Caco-2 (cell line): ENCODE measurements around the gene PDK4. TPM values are rescaled to one million over a fixed set of nuclear protein-coding genes. Genes with fewer than 3 reads are reported as not detected.
A peak's percentile ranks its signal among the peaks of the same experiment; 100 is the strongest.

Source experiments
- BruUV-seq: library from RNA; stranded (reverse); fragments of 400-500 nt; replicated peaks from 2 replicates; lab custom pipeline; 2021; lab: Mats Ljungman, UMichigan
- CTCF ChIA-PET: fragments of 300-600 bp; sonication (Branson Sonifier 250); formaldehyde crosslinking; loops from one replicate; lab custom pipeline; 2022; ENCODE audit warnings: antibody characterized with exemption; lab: Charles Lee
- POLR2A ChIA-PET: fragments of 300-600 bp; sonication (Branson Sonifier 250); formaldehyde crosslinking; loops from one replicate; lab custom pipeline; 2022; ENCODE audit warnings: antibody characterized with exemption; lab: Charles Lee
- DNase-seq, 2 experiments: peaks; one replicate each; pipeline versions ENCODE4 v3.0.0 to v3.0.0-alpha.2; 2020 to 2022
- H3K27me3 ChIP-seq: replicated peaks from 2 replicates; pipeline ENCODE4 v1.6.0; 2011; ENCODE audit warnings: low read length; ENCODE audit not compliant: control insufficient read depth, insufficient read depth
- H3K36me3 ChIP-seq: 2 replicates; pipeline ENCODE4 v1.5.1; 2011; ENCODE audit warnings: low read length; ENCODE audit not compliant: control insufficient read depth, insufficient read depth
- H3K4me1 ChIP-seq: fragments of 250-450 bp; sonication (Bioruptor Pico); 2 replicates; pipeline ENCODE4 v1.5.1; 2020; ENCODE audit warnings: mild to moderate bottlenecking
- H3K4me3 ChIP-seq: 2 replicates; pipeline ENCODE4 v1.5.1; 2011; ENCODE audit warnings: low read depth, mild to moderate bottlenecking, control low read depth, low read length
- H3K9me3 ChIP-seq: fragments of 250-450 bp; sonication (Bioruptor Pico); 2 replicates; pipeline ENCODE4 v1.5.1; 2020; ENCODE audit warnings: mild to moderate bottlenecking, moderate library complexity
- H3K27ac Mint-ChIP-seq: one replicate; pipeline ENCODE4 v1.8.0; 2022; ENCODE audit warnings: mixed read lengths; ENCODE audit not compliant: unreplicated experiment
- H3K27me3 Mint-ChIP-seq: one replicate; pipeline ENCODE4 v1.8.0; 2022; ENCODE audit warnings: mixed read lengths; ENCODE audit not compliant: insufficient read depth, unreplicated experiment
- H3K36me3 Mint-ChIP-seq: one replicate; pipeline ENCODE4 v1.8.0; 2022; ENCODE audit warnings: mild to moderate bottlenecking, mixed read lengths; ENCODE audit not compliant: insufficient read depth, unreplicated experiment
- H3K4me1 Mint-ChIP-seq: one replicate; pipeline ENCODE4 v1.8.0; 2022; ENCODE audit warnings: low read depth, mixed read lengths; ENCODE audit not compliant: unreplicated experiment
- H3K4me3 Mint-ChIP-seq: one replicate; pipeline ENCODE4 v1.8.0; 2022; ENCODE audit warnings: mild to moderate bottlenecking, moderate library complexity, mixed read lengths; ENCODE audit not compliant: unreplicated experiment
- H3K9me3 Mint-ChIP-seq: one replicate; pipeline ENCODE4 v1.8.0; 2022; ENCODE audit warnings: mixed read lengths; ENCODE audit not compliant: unreplicated experiment
- intact Hi-C: fragments of 100-400 bp; cut with micrococcal nuclease; formaldehyde crosslinking; loops from one replicate; pipeline ENCODE4 v1.10.0; 2022; ENCODE audit not compliant: unreplicated experiment
- total RNA-seq: library from RNA; stranded (reverse); gene quantifications from 2 replicates; pipeline ENCODE4 v1.2.3, GENCODE V29; 2022
- TF ChIP-seq, protein P1 (sequence below), 2 experiments: fragments of 200-600 bp in 1 of 2; IDR thresholded peaks; 1 replicate in 1 of 2; 2 replicates in 1 of 2; pipeline versions ENCODE4 v1.5.1 to v1.8.0; 2011 to 2022; ENCODE audit warnings: antibody characterized with exemption in 1 of 2, control low read depth in 1 of 2, inconsistent platforms in 1 of 2, low read depth in 1 of 2, low read length in 1 of 2, mild to moderate bottlenecking in 1 of 2, moderate library complexity in 1 of 2; ENCODE audit not compliant: insufficient read depth in 1 of 2, severe bottlenecking in 1 of 2, unreplicated experiment in 1 of 2

The PDK4 gene
- total RNA-seq, 1 experiment from 2014 or later = 0.20 TPM

GRCh38 chr7:95545673-95546072 is 50.6 kb downstream of the PDK4 start:
- TF ChIP-seq, protein P1, sequence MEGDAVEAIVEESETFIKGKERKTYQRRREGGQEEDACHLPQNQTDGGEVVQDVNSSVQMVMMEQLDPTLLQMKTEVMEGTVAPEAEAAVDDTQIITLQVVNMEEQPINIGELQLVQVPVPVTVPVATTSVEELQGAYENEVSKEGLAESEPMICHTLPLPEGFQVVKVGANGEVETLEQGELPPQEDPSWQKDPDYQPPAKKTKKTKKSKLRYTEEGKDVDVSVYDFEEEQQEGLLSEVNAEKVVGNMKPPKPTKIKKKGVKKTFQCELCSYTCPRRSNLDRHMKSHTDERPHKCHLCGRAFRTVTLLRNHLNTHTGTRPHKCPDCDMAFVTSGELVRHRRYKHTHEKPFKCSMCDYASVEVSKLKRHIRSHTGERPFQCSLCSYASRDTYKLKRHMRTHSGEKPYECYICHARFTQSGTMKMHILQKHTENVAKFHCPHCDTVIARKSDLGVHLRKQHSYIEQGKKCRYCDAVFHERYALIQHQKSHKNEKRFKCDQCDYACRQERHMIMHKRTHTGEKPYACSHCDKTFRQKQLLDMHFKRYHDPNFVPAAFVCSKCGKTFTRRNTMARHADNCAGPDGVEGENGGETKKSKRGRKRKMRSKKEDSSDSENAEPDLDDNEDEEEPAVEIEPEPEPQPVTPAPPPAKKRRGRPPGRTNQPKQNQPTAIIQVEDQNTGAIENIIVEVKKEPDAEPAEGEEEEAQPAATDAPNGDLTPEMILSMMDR (IDR thresholded peaks at IDR 0.05; ENCODE audit: insufficient read depth in 1 of 2, low read depth in 1 of 2, low read length in 1 of 2, severe bottlenecking in 1 of 2, unreplicated experiment in 1 of 2) = no peak
- POLR2A ChIA-PET = no interaction called here
- CTCF ChIA-PET = interaction anchor here (0.5 to 2.8 kb wide), 8 partner anchors 17 to 145 kb away, joined by 3 to 62 read pairs (median 8); no protein-coding TSS in a partner anchor
- intact Hi-C loops = loop anchor here (1.0 kb wide), 1 partner anchor 141 kb away; no protein-coding TSS in a partner anchor
- no TSS peak for BruUV-seq
- Mint-ChIP-seq H3K36me3 (no peaks in the 10 kb centered on the region), H3K4me3 (peak overlapping the region; percentile 19), H3K27ac (no peak overlapping the region), H3K4me1 (peaks cover 7% of the 10 kb centered on the region), H3K9me3 (no peaks in the 10 kb centered on the region), H3K27me3 (no peaks in the 10 kb centered on the region)
- no peak for DNase-seq
- no peaks in the 10 kb centered on the region for H3K4me1 ChIP-seq
- no peak overlapping the region for H3K4me3 ChIP-seq
- H3K27me3 ChIP-seq = no peaks in the 10 kb centered on the region
- no peaks in the 10 kb centered on the region for H3K9me3 ChIP-seq
- no peaks in the 10 kb centered on the region for H3K36me3 ChIP-seq

- H3K27ac Mint-ChIP-seq = no peak overlapping the region
Observed at GRCh38 chr7:95545007-95545615, 51.2 kb downstream of the PDK4 start.

DNA sequence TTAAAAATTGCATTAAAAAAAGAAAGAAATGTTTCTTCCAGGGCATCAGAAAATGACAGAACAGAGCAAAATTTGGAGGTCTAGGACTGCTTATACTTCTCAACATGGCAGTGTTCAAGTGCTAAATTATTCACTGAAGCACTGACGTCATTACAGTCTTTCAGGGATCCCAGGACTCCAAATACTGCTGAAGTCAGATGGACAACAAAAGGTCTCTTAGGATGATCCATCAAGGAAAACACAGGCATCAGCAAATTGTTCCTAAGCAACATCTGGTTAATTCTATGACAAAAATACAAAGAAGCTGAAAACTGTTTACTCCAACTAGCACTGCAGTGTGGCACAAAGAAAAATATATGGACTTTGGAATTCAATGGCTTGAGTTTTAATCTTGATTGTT is 52.1 kb downstream of the PDK4 start:
- TF ChIP-seq, protein P1 (IDR thresholded peaks at IDR 0.05; ENCODE audit: insufficient read depth in 1 of 2, low read depth in 1 of 2, low read length in 1 of 2, severe bottlenecking in 1 of 2, unreplicated experiment in 1 of 2) = no peak
- Mint-ChIP-seq H3K9me3 (no peaks in the 10 kb centered on the region), H3K4me1 (peaks cover 7% of the 10 kb centered on the region), H3K27ac (no peak overlapping the region), H3K27me3 (peaks cover 2% of the 10 kb centered on the region), H3K36me3 (no peaks in the 10 kb centered on the region), H3K4me3 (no peak overlapping the region)
- intact Hi-C loops = no loop called here
- Histone ChIP-seq H3K4me3 (no peak overlapping the region), H3K27me3 (no peaks in the 10 kb centered on the region), H3K4me1 (no peaks in the 10 kb centered on the region), H3K9me3 (no peaks in the 10 kb centered on the region), H3K36me3 (no peaks in the 10 kb centered on the region)
- DNase-seq = no peak
- ChIA-PET CTCF (interaction anchor here (1.1 to 2.8 kb wide), 2 partner anchors 69 to 143 kb away, joined by 3 to 62 read pairs; no protein-coding TSS in a partner anchor), POLR2A (no interaction called here)
- BruUV-seq = no TSS peak

More at GRCh38 chr7:95545007-95545615, 51.2 kb downstream of the PDK4 start:
- Histone ChIP-seq H3K36me3 (no peaks in the 10 kb centered on the region), H3K27me3 (no peaks in the 10 kb centered on the region), H3K4me3 (no peak overlapping the region), H3K9me3 (no peaks in the 10 kb centered on the region), H3K4me1 (no peaks in the 10 kb centered on the region)
- Mint-ChIP-seq H3K36me3 (no peaks in the 10 kb centered on the region), H3K4me3 (peak overlapping the region; percentile 19), H3K9me3 (no peaks in the 10 kb centered on the region), H3K27me3 (peaks cover 2% of the 10 kb centered on the region), H3K4me1 (peaks cover 7% of the 10 kb centered on the region)
- DNase-seq = peak in 1 of 2 experiments; percentile 43
- BruUV-seq = no TSS peak
- POLR2A ChIA-PET = no interaction called here
- intact Hi-C loops = loop anchor here (1.0 kb wide), 1 partner anchor 141 kb away; no protein-coding TSS in a partner anchor
- TF ChIP-seq, protein P1 (IDR thresholded peaks at IDR 0.05; ENCODE audit: insufficient read depth in 1 of 2, low read depth in 1 of 2, low read length in 1 of 2, severe bottlenecking in 1 of 2, unreplicated experiment in 1 of 2) = peak; percentile 51 to 80
- CTCF ChIA-PET = interaction anchor here (0.6 to 2.8 kb wide), 12 partner anchors 15 to 1292 kb away, joined by 3 to 62 read pairs (median 4); no protein-coding TSS in a partner anchor
